H1 (cell line): ENCODE results near the gene PITPNC1.

Experiments
- ATF2 ChIP-seq: IDR thresholded peaks from 2 replicates; pipeline ENCODE4 v1.6.1; 2012; ENCODE audit warnings: low read length, inconsistent platforms
- BACH1 ChIP-seq: IDR thresholded peaks from 2 replicates; pipeline ENCODE4 v1.6.1; 2012; ENCODE audit warnings: low read length, improper control_type of control experiment
- CEBPB ChIP-seq: IDR thresholded peaks from 2 replicates; pipeline ENCODE4 v1.6.1; 2012; ENCODE audit warnings: low read depth, low read length
- EZH2 ChIP-seq: fragments of 200-600 bp; sonication (generic); IDR thresholded peaks from 2 replicates; pipeline ENCODE4 v1.7.1; 2012; ENCODE audit warnings: low read depth, mild to moderate bottlenecking, moderate library complexity, low read length, inconsistent platforms; ENCODE audit not compliant: severe bottlenecking
- FOSL1 ChIP-seq: IDR thresholded peaks from 2 replicates; pipeline ENCODE4 v1.6.1; 2011; ENCODE audit warnings: mild to moderate bottlenecking, low read depth, low read length, moderate library complexity; ENCODE audit not compliant: insufficient read depth
- MAX ChIP-seq: IDR thresholded peaks from 2 replicates; pipeline ENCODE4 v1.6.1; 2012; ENCODE audit warnings: inconsistent platforms
- POLR2A ChIP-seq, 2 experiments: IDR thresholded peaks; 1 replicate in 1 of 2; 2 replicates in 1 of 2; pipeline ENCODE4 v1.6.1; 2011; ENCODE audit warnings: low read depth in 2 of 2, low read length in 2 of 2, mild to moderate bottlenecking in 2 of 2; ENCODE audit errors: control extremely low read depth in 1 of 2
- RBBP5 ChIP-seq: IDR thresholded peaks from 2 replicates; pipeline ENCODE4 v1.7.1; 2012; ENCODE audit warnings: low read depth, mild to moderate bottlenecking, inconsistent platforms, low read length, moderate library complexity, borderline replicate concordance
- RXRA ChIP-seq: IDR thresholded peaks from 2 replicates; pipeline ENCODE4 v1.6.1; 2011; ENCODE audit warnings: low read depth, mild to moderate bottlenecking, low read length, moderate library complexity; ENCODE audit not compliant: insufficient read depth
- TCF12 ChIP-seq: IDR thresholded peaks from 2 replicates; pipeline ENCODE4 v1.6.1; 2011; ENCODE audit warnings: low read depth, mild to moderate bottlenecking, low read length
- USF2 ChIP-seq: IDR thresholded peaks from 2 replicates; pipeline ENCODE4 v1.6.1; 2011; ENCODE audit warnings: low read length, improper control_type of control experiment
- TF ChIP-seq, protein P1 (sequence below), 3 experiments: IDR thresholded peaks; 1 replicate in 2 of 3; 2 replicates in 1 of 3; pipeline versions ENCODE4 v1.5.1 to v1.6.1; 2011; ENCODE audit warnings: low read length in 3 of 3, mild to moderate bottlenecking in 3 of 3, inconsistent platforms in 2 of 3, low read depth in 1 of 3, moderate library complexity in 1 of 3; ENCODE audit not compliant: insufficient read depth in 1 of 3; ENCODE audit errors: control extremely low read depth in 1 of 3

GRCh38 chr17:67343237-67343636 is 33.8 kb upstream of the PITPNC1 start:
- TF ChIP-seq, protein P1, sequence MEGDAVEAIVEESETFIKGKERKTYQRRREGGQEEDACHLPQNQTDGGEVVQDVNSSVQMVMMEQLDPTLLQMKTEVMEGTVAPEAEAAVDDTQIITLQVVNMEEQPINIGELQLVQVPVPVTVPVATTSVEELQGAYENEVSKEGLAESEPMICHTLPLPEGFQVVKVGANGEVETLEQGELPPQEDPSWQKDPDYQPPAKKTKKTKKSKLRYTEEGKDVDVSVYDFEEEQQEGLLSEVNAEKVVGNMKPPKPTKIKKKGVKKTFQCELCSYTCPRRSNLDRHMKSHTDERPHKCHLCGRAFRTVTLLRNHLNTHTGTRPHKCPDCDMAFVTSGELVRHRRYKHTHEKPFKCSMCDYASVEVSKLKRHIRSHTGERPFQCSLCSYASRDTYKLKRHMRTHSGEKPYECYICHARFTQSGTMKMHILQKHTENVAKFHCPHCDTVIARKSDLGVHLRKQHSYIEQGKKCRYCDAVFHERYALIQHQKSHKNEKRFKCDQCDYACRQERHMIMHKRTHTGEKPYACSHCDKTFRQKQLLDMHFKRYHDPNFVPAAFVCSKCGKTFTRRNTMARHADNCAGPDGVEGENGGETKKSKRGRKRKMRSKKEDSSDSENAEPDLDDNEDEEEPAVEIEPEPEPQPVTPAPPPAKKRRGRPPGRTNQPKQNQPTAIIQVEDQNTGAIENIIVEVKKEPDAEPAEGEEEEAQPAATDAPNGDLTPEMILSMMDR (IDR thresholded peaks at IDR 0.05; ENCODE audit: control extremely low read depth in 1 of 3, insufficient read depth in 1 of 3, low read depth in 1 of 3, low read length in 3 of 3), result no peak
- TF ChIP-seq RXRA, result no peak
- TF ChIP-seq USF2, result no peak
- no peak for TF ChIP-seq MAX
- no peak for TF ChIP-seq CEBPB
- no peak for TF ChIP-seq RBBP5
- TF ChIP-seq TCF12, result no peak
- no peak for TF ChIP-seq POLR2A (IDR thresholded peaks at IDR 0.05; ENCODE audit: control extremely low read depth in 1 of 2, low read depth in 2 of 2, low read length in 2 of 2)
- TF ChIP-seq FOSL1, result no peak
- TF ChIP-seq ATF2, result no peak
- TF ChIP-seq BACH1, result no peak
- TF ChIP-seq EZH2, result no peak
